ENCODE results near the gene AHNAK2. TPM values are rescaled to one million over a fixed set of nuclear protein-coding genes. Genes with fewer than 3 reads are reported as not detected.

The AHNAK2 gene
- total RNA-seq, 2 donors from 2014 or later = 0.05 TPM; not detected in 1

DNA sequence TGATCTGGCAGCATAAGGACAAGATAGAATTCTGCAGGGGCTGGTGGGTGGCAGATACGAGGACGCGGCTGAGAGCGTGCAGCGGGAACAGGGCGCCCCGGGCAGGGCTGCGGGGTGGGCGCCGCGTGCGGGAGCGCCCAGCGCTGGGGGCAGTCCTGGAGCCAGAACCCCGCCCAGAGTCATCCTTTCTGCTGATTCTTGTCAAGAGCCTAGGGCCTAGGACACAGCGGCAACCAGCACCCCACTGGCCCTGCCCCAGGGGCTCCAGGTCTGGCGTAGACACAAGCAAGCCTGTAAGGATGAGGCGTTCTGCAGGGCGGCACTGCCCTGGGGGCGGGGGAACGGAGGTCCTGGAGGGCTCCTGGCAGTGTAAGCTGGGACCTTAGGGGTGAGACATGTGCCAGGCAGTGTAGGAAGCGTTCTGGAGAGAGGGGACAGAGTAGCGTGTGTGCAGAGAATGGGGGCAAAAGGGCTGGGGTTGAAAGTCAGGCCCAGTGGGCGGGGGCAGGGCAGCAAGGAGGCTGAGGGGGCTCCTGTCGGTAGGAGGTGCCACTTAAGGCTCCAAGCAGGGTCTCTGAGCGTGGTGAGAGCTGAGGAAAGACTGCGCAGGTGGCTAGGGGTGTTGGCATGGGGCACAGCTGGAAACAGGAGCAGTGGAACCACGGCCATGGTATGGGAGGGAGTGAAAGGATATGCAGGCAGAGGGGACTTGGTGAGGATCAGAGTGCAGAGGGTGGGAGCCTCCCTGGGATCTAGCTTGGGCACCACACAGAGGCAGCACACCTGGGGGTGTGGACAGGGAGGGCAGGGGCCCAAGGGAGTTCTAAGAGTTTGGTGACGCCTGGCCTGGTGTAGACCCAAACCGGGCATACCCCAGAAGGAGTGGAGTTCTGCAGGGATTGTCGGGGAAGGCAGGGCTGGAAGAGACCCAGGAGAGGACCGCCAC is 845 bp upstream of the AHNAK2 start:
- ATAC-seq (replicated peaks in 1 of 2) (no peak), DNase-seq (no peak)
- peaks cover 8% of the 10 kb centered on the region for H3K4me1 Mint-ChIP-seq (ENCODE audit: low read depth)
- H3K27ac Mint-ChIP-seq = no peak overlapping the region
- peaks cover 24% of the 10 kb centered on the region for H3K27me3 Mint-ChIP-seq (ENCODE audit: low read depth)
- H3K9me3 Mint-ChIP-seq = no peaks in the 10 kb centered on the region
- peak overlapping the region; percentile 21 to 62 for H3K4me3 Mint-ChIP-seq
- H3K36me3 Mint-ChIP-seq (ENCODE audit: insufficient read depth in 2 of 2) = no peaks in the 10 kb centered on the region

DNA sequence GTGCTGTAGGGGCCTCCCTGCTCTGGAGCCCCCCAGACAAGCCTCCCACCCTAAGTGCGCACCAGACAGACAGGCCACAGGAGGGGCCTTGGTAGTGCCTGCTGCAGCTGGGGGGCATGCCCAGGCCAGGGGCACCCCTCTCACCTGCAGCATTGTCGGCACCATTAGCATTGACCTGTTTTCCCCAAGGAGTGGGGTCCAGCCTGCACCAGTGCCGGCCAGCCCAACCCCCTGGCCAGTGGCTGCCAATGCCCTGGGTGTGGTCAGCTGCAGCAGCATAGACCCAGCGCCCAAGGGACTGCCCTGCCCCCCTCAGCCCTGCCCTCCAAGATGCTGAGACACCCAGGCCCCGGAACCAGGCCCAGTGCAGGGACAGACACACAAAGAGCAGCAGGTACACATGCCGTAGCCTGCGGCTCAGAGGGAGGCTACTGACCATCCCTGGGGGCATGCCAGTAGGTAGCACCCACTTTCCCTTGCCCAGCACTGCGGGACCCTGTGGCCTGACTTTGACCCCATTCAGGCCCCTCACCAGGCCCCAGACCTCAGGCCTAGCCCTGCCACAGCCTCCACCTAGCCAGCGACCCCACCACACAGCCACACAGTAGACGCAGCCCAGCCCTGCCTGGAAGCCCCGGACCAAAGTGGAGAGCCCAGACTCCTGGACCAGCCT is 1.0 kb downstream of the AHNAK2 start:
- H3K27me3 Mint-ChIP-seq (ENCODE audit: low read depth) = peaks cover 24% of the 10 kb centered on the region
- peaks cover 8% of the 10 kb centered on the region for H3K4me1 Mint-ChIP-seq (ENCODE audit: low read depth)
- ATAC-seq (replicated peaks in 1 of 2) (no peak), DNase-seq (no peak)
- H3K4me3 Mint-ChIP-seq = peak overlapping the region; percentile 85
- no peaks in the 10 kb centered on the region for H3K36me3 Mint-ChIP-seq (ENCODE audit: insufficient read depth in 2 of 2)
- no peak overlapping the region for H3K27ac Mint-ChIP-seq
- no peaks in the 10 kb centered on the region for H3K9me3 Mint-ChIP-seq

DNA sequence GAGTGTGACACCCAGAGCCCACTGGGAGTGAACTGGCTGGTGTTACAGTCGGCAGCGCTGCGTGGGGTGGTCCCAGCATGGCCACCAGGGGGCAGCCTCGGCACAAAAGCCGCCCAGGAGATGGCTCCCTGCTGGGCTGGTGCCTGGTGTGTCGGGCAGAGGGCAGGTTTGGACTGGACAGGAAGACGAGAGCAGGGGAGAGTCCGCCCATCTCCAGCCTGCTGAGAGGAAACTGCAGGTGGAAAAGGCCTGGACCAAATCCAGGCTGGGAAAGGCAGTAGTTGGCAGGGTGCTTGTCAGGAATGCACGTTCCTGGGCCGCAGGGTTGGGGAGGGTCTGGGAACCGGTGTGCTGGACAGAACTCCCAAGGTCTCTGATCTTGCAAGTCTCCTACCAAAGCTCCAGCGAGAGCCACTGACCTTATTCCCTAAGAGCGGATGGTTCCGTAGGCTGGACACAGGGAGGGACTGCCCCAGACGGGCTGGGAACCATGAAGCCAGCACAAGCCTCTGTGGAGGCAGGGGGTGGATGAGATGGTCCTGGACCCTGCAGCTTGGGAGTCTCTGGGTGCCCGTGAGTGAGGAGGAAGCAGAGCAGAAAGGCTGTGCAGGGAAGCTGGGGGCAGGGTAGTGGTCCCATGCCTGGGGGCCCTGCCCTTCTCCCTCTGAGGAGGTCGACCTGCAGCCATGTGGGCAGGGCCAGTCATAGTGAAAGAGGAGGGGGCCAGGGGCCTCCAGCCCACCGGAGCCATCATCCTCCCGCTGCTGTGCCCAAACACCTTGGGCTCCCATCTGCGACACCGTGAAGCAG is 1.8 kb downstream of the AHNAK2 start:
- Mint-ChIP-seq H3K36me3 (ENCODE audit: insufficient read depth in 2 of 2) (no peaks in the 10 kb centered on the region), H3K27ac (no peak overlapping the region), H3K27me3 (ENCODE audit: low read depth) (peaks cover 24% of the 10 kb centered on the region), H3K4me1 (ENCODE audit: low read depth) (peaks cover 8% of the 10 kb centered on the region), H3K9me3 (no peaks in the 10 kb centered on the region), H3K4me3 (peak overlapping the region; percentile 4 to 40)
- peak; percentile 78 to 80 for ATAC-seq (replicated peaks in 1 of 2)
- DNase-seq = peak; percentile 86 to 92

DNA sequence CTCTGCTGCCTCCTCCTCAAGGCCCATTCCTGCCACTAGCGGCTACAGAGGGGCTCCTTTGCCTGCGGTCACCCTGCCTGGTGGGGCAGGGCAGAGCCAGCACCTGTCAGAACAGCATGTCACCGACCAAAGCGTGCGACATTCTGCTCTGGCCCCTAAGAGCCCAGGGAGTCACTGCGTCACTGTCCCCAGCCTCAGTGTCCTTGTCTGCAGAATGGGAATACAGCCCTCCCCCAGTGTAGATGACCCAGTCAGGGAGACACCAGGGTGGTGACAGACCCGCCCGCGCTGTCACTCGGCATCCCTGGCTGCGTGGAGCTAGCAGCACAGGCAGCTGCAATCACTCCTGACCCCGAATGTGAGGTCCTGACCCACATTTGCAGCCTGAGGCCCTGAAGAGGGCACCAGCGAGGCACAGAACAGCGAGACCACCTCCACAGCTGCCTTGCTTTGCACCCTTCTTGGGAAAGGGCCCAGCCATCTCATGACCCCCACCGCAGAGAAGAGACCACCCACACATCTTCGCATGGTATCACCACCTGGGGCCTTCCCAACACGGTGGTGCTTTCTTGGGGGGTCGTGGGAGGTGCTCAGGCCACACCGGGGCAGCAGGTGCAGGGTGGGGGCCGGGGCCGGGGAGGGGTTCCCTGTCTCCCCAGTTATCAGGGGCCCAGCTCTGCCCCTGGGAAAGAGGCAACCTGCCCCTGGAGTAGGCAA is 2.5 kb downstream of the AHNAK2 start:
- Mint-ChIP-seq H3K4me3 (no peak overlapping the region), H3K9me3 (no peaks in the 10 kb centered on the region), H3K27me3 (ENCODE audit: low read depth) (peaks cover 24% of the 10 kb centered on the region), H3K36me3 (ENCODE audit: insufficient read depth in 2 of 2) (no peaks in the 10 kb centered on the region), H3K4me1 (ENCODE audit: low read depth) (peaks cover 8% of the 10 kb centered on the region), H3K27ac (no peak overlapping the region)
- ATAC-seq (replicated peaks in 1 of 2) (peak; percentile 3 to 19), DNase-seq (peak; percentile 28 to 29)

DNA sequence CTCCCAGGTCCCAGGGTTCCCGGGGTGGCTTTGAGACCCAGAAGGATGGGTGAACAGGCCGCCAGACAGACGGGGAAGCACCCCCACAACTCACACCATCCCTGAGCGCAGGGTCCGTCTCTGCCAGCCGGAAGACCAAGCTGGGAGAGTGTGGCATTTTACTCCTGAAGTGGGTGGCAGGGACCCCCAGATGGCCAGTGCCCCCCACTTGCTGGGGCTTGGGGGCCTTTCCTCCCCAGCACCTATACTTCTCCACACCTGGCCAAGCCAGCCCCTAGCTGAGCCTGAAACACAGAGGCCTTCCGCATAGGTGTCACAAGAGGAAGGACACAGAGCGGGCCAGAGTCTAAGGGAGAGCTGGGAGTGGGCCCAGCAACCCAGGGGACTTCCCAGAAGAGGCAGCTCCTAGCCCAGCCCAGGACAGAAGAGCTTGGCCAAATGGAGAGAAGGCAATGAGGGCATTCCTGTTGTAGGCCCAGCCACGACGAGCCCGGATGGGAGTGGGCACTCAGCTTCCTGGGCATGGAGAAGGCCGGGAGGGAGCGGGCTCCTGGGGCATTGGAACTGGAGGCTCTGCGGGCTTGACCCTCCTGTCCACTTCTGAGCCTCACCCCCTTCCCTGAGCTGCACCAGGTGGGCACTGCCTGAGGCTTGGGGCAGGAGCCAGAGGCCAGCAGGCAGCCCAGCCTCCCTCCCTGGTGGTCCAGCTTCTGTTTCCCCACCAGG is 3.3 kb downstream of the AHNAK2 start:
- H3K27me3 Mint-ChIP-seq (ENCODE audit: low read depth) = peaks cover 24% of the 10 kb centered on the region
- no peak overlapping the region for H3K4me3 Mint-ChIP-seq
- H3K36me3 Mint-ChIP-seq (ENCODE audit: insufficient read depth in 2 of 2) = no peaks in the 10 kb centered on the region
- H3K27ac Mint-ChIP-seq = no peak overlapping the region
- H3K4me1 Mint-ChIP-seq (ENCODE audit: low read depth) = peaks cover 8% of the 10 kb centered on the region
- no peak for DNase-seq
- H3K9me3 Mint-ChIP-seq = no peaks in the 10 kb centered on the region
- no peak for ATAC-seq (replicated peaks in 1 of 2)

DNA sequence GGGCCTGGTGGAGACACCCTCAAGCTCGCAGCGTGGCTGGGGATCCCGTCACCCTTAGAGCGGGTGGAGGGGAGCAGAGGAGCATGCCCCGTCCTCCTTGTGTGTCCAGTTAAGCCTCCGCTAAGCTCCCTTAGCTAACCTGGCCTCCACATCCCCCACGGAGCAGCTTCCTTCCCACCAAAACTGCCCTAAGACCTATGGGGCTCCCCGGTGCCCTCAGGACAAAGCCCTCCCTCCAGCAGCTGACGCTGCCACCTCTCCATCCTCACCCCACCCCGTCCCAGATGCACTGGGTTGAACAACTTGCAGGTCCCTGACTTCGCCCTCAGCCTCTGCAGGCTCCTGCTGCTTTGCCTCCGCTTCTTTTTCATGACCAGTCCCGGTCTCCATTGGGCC is 4.0 kb downstream of the AHNAK2 start:
- Mint-ChIP-seq H3K9me3 (no peaks in the 10 kb centered on the region), H3K4me1 (ENCODE audit: low read depth) (peaks cover 8% of the 10 kb centered on the region), H3K4me3 (no peak overlapping the region), H3K36me3 (ENCODE audit: insufficient read depth in 2 of 2) (no peaks in the 10 kb centered on the region), H3K27me3 (ENCODE audit: low read depth) (peaks cover 24% of the 10 kb centered on the region), H3K27ac (no peak overlapping the region)
- ATAC-seq (replicated peaks in 1 of 2) = no peak
- DNase-seq = no peak

DNA sequence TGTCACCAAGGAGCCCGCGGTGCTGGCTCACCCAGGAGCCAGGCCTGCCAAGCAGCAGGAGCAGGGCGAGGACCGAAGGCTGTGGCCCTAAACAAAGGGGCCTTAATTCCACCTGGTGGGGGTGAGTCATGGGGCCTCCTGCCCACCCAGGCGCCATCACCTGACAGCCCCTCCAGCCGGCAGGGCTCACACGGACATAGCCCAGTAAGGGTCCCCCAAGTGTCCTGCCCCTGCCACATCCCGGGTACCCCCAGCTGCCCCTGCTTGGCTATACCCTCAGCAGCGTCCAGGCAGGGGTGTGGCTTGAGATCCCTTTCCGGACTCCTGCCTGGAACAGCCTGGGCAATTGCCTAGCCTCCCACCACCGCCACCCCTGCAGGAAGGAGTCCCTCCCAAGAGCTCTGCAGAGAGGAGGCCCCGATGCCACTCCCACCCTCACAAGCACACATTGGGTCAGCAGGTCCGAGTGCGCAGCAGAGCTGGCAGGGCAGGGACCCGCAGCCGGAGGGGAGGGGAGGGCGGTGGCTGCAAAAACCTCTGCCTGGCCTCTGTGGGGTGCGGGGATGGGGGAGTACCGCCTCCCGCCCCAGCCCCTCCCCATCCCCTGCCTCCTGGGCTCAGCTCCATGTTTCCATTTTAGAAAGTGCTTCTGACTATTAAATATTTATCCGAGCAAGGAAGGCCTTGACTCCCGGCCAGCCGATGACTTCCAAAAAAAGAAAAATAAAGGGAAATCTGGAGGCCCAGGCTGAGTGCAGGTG is 4.6 kb downstream of the AHNAK2 start:
- Mint-ChIP-seq H3K27me3 (ENCODE audit: low read depth) (peaks cover 23% of the 10 kb centered on the region), H3K27ac (no peak overlapping the region), H3K4me1 (ENCODE audit: low read depth) (peaks cover 8% of the 10 kb centered on the region), H3K9me3 (no peaks in the 10 kb centered on the region), H3K36me3 (ENCODE audit: insufficient read depth in 2 of 2) (no peaks in the 10 kb centered on the region), H3K4me3 (no peak overlapping the region)
- no peak for DNase-seq
- no peak for ATAC-seq (replicated peaks in 1 of 2)

DNA sequence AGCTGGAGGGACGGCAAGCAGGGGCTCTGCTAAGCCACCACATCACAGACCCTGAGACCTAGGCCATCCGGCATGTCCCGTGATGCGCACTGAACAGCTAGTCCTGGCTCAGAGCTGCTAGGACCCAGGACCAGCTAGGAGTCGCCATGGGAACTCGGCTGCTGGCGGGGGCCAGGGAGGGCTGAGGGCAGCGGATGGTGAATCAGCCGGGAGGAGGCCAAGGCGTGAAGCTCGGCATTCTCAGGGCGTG is 5.1 kb downstream of the AHNAK2 start:
- H3K9me3 Mint-ChIP-seq = no peaks in the 10 kb centered on the region
- no peaks in the 10 kb centered on the region for H3K36me3 Mint-ChIP-seq (ENCODE audit: insufficient read depth in 2 of 2)
- H3K27me3 Mint-ChIP-seq (ENCODE audit: low read depth) = peaks cover 21% of the 10 kb centered on the region
- no peak for DNase-seq
- no peak overlapping the region for H3K4me3 Mint-ChIP-seq
- H3K4me1 Mint-ChIP-seq (ENCODE audit: low read depth) = peaks cover 8% of the 10 kb centered on the region
- ATAC-seq (replicated peaks in 1 of 2) = no peak
- no peak overlapping the region for H3K27ac Mint-ChIP-seq

DNA sequence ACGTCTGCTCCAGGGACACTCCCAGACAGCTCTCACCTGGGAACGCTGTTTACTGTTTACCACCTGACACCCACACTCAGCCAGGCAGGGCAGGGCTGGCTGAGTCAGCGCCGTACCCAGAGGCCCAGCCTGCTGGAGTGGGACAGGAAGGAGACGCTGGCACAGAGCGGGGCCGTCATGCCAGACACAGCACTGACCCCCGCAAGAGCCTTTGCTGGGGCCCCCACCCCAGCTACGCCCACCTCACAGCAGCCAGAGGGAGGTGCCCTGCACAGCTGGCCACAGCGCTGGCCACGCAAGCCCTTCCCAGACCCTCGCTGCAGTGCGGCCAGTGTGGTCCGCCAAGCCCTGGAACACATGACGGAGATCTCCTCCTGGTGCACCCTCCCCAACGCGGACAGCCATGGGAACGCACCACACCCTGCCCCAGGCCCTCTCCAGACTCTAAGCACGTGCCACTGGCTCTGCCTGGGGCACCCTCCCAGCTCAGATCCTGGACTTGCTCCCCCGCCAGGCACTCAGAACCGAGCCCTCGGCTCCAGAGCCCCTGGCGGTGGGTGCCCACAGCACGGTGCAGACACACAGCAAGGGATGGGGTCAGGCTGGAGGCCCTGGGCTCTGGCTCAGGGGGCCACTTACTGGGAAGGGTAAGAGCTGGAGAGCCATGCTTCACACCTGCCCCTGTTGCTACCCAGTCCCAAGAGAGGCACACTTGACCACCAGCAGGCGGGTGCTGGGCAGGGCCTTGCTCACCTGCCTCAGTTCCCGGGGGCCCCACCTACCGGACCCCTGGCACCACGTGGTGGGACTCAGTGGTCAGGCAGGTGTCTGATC is 5.7 kb downstream of the AHNAK2 start:
- peaks cover 8% of the 10 kb centered on the region for H3K4me1 Mint-ChIP-seq (ENCODE audit: low read depth)
- no peak for ATAC-seq (replicated peaks in 1 of 2)
- H3K27me3 Mint-ChIP-seq (ENCODE audit: low read depth) = peaks cover 19% of the 10 kb centered on the region
- no peak for DNase-seq
- no peaks in the 10 kb centered on the region for H3K36me3 Mint-ChIP-seq (ENCODE audit: insufficient read depth in 2 of 2)
- H3K27ac Mint-ChIP-seq = no peak overlapping the region
- H3K4me3 Mint-ChIP-seq = no peak overlapping the region
- no peaks in the 10 kb centered on the region for H3K9me3 Mint-ChIP-seq

DNA sequence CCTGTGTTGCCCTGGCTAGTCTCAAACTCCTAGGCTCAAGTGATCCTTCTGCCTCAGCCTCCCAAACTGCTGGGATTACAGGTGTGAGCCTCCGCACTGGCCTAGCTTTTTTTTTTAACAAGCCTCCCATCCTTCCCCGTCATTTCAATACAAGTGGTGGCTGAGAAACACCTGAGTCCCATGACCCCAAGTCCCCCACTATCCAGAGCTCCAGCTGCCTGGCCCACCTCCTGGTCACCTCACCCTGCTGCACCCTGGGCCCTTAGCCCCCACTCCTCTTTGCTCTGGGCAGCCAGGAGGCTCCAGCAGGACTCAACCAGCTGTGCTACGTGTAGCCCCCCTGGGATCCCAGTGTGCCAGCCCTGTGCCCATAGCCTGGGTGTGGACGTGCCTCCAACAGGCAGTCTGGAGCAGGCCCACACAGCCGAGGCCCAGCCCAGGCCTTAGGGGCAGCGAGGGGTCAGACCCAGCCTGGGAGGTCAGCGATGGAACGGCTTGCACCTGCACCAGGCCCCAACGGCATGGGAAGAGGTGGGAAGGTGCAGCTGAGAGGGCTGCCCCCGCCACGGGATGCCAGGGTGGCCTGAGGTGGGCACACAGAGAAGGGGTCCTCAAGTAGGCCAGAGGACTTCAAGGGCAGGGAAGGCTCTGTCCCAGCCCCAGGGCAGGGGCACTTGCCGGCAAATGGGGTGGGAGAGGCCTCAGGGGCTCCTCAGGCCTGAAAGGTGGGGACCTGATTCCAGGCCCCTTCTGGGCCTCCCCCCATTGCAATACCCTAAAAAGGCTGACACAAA is 6.5 kb downstream of the AHNAK2 start:
- Mint-ChIP-seq H3K36me3 (ENCODE audit: insufficient read depth in 2 of 2) (no peaks in the 10 kb centered on the region), H3K27ac (no peak overlapping the region), H3K9me3 (no peaks in the 10 kb centered on the region), H3K4me3 (no peak overlapping the region), H3K4me1 (ENCODE audit: low read depth) (peaks cover 8% of the 10 kb centered on the region), H3K27me3 (ENCODE audit: low read depth) (peaks cover 14% of the 10 kb centered on the region)
- ATAC-seq (replicated peaks in 1 of 2) = no peak
- no peak for DNase-seq
